CD4-positive, CD25-positive, alpha-beta regulatory T cell (primary cell): ENCODE results near the gene APLNR. TPM values are rescaled to one million over a fixed set of nuclear protein-coding genes. Genes with fewer than 3 reads are reported as not detected.

Source experiments
- ATAC-seq, 2 donors: fragments of 150-1000 bp; cut with Tn5 transposase; one replicate each; pipeline ENCODE4 v1.10.0; 2021; ENCODE audit warnings: low read depth in 2 of 2, moderate number of reproducible peaks in 2 of 2, moderate library complexity in 1 of 2
- DNase-seq, 3 donors: peaks; one replicate each; pipeline versions ENCODE4 v3.0.0 to v3.0.0-alpha.2; 2012 to 2022; ENCODE audit warnings: mixed read lengths in 1 of 3
- H3K27ac ChIP-seq: one replicate; pipeline ENCODE4 v1.7.0; 2013; ENCODE audit warnings: mild to moderate bottlenecking, low read length; ENCODE audit not compliant: insufficient read depth, poor library complexity, severe bottlenecking
- H3K27me3 ChIP-seq: one replicate; pipeline ENCODE4 v1.7.0; 2013; ENCODE audit warnings: low read length; ENCODE audit not compliant: control insufficient read depth, insufficient read depth
- H3K36me3 ChIP-seq: one replicate; pipeline ENCODE4 v1.7.0; 2013; ENCODE audit warnings: mild to moderate bottlenecking, low read length, moderate library complexity; ENCODE audit not compliant: control insufficient read depth, insufficient read depth
- H3K4me1 ChIP-seq: 2 replicates; pipeline ENCODE4 v1.7.0; 2013; ENCODE audit warnings: mild to moderate bottlenecking, low read length; ENCODE audit not compliant: insufficient read depth, control insufficient read depth, poor library complexity, severe bottlenecking
- H3K4me3 ChIP-seq: one replicate; pipeline ENCODE4 v1.7.0; 2013; ENCODE audit warnings: low read depth, mild to moderate bottlenecking, low read length, moderate library complexity
- H3K9me3 ChIP-seq, 2 experiments: 1 replicate in 1 of 2; 2 replicates in 1 of 2; pipeline ENCODE4 v1.7.0; 2013; ENCODE audit warnings: low read length in 2 of 2, mild to moderate bottlenecking in 1 of 2, moderate library complexity in 1 of 2; ENCODE audit not compliant: control insufficient read depth in 2 of 2
- H3K27ac Mint-ChIP-seq, 3 donors: one replicate each; pipeline ENCODE4 v1.8.0; 2020 to 2022; ENCODE audit warnings: mild to moderate bottlenecking in 3 of 3, mixed read lengths in 3 of 3, moderate library complexity in 2 of 3
- H3K27me3 Mint-ChIP-seq: one replicate; pipeline ENCODE4 v1.8.0; 2022; ENCODE audit warnings: mild to moderate bottlenecking, mixed read lengths
- H3K36me3 Mint-ChIP-seq: one replicate; pipeline ENCODE4 v1.8.0; 2020; ENCODE audit warnings: mixed read lengths
- H3K4me1 Mint-ChIP-seq, 4 donors: one replicate each; pipeline ENCODE4 v1.8.0; 2020 to 2022; ENCODE audit warnings: mixed read lengths in 4 of 4, mild to moderate bottlenecking in 1 of 4
- H3K4me3 Mint-ChIP-seq, 4 donors: one replicate each; pipeline ENCODE4 v1.8.0; 2020 to 2022; ENCODE audit warnings: mild to moderate bottlenecking in 4 of 4, mixed read lengths in 4 of 4, moderate library complexity in 3 of 4
- H3K9me3 Mint-ChIP-seq, 7 donors: one replicate each; pipeline ENCODE4 v1.8.0; 2020 to 2022; ENCODE audit warnings: mixed read lengths in 7 of 7, mild to moderate bottlenecking in 3 of 7, moderate library complexity in 2 of 7
- polyA plus RNA-seq, 4 donors: library from polyadenylated mRNA; unstranded; fragments of 300-500 nt; fragmentation: Illumina TruSeq; gene quantifications; one replicate each; pipeline ENCODE4 v1.2.3, GENCODE V29; 2021
- total RNA-seq: library from RNA; stranded (reverse); gene quantifications from one replicate; pipeline ENCODE4 v1.2.3, GENCODE V29; 2022

Gene APLNR
- total and polyA plus RNA-seq, 5 donors from 2014 or later, result not detected

- peaks cover 0 to 6% (median 0%) of the 10 kb centered on the region in 4 donors for H3K4me1 Mint-ChIP-seq
- DNase-seq, result peak in 2 of 3 donors; percentile 3 to 39
- peaks cover 0 to 1% (median 0%) of the 10 kb centered on the region in 7 donors for H3K9me3 Mint-ChIP-seq
- Histone ChIP-seq H3K9me3 (no peaks in the 10 kb centered on the region), H3K4me3 (no peak overlapping the region), H3K4me1 (no peaks in the 10 kb centered on the region), H3K27me3 (peaks cover 3% of the 10 kb centered on the region), H3K36me3 (no peaks in the 10 kb centered on the region), H3K27ac (no peak overlapping the region)
- no peak for ATAC-seq
- no peaks in the 10 kb centered on the region for H3K36me3 Mint-ChIP-seq
- H3K27ac Mint-ChIP-seq, result no peak overlapping the region
- H3K27me3 Mint-ChIP-seq, result peaks cover 9% of the 10 kb centered on the region
- no peak overlapping the region for H3K4me3 Mint-ChIP-seq
These were observed 12.6 kb upstream of the APLNR start for GRCh38 chr11:57249384-57250319.

- ATAC-seq (peak in 1 of 2 donors; percentile 28), DNase-seq (peak in 1 of 3 donors; percentile 23)
- peaks cover 0 to 8% (median 0%) of the 10 kb centered on the region in 4 donors for H3K4me1 Mint-ChIP-seq
- Histone ChIP-seq H3K4me1 (no peaks in the 10 kb centered on the region), H3K27me3 (peaks cover 3% of the 10 kb centered on the region), H3K36me3 (no peaks in the 10 kb centered on the region), H3K9me3 (no peaks in the 10 kb centered on the region), H3K27ac (no peak overlapping the region), H3K4me3 (no peak overlapping the region)
- no peaks in the 10 kb centered on the region for H3K36me3 Mint-ChIP-seq
- H3K27ac Mint-ChIP-seq, result no peak overlapping the region
- no peak overlapping the region for H3K4me3 Mint-ChIP-seq
- H3K9me3 Mint-ChIP-seq, result peaks cover 0 to 1% (median 0%) of the 10 kb centered on the region in 7 donors
- H3K27me3 Mint-ChIP-seq, result peaks cover 5% of the 10 kb centered on the region
These were observed 11.8 kb upstream of the APLNR start for GRCh38 chr11:57248780-57249383.

- Mint-ChIP-seq H3K36me3 (no peaks in the 10 kb centered on the region), H3K9me3 (peaks cover 0 to 1% (median 0%) of the 10 kb centered on the region in 7 donors), H3K4me3 (no peak overlapping the region), H3K27me3 (peaks cover 7% of the 10 kb centered on the region), H3K4me1 (peaks cover 0 to 8% (median 0%) of the 10 kb centered on the region in 4 donors), H3K27ac (peak overlapping the region in 1 of 3 donors; percentile 34)
- Histone ChIP-seq H3K4me3 (no peak overlapping the region), H3K9me3 (no peaks in the 10 kb centered on the region), H3K4me1 (no peaks in the 10 kb centered on the region), H3K27me3 (no peaks in the 10 kb centered on the region), H3K36me3 (no peaks in the 10 kb centered on the region), H3K27ac (no peak overlapping the region)
- no peak for ATAC-seq
- DNase-seq, result peak in 1 of 3 donors; percentile 18
These were observed 7.9 kb upstream of the APLNR start for GRCh38 chr11:57244911-57245310.

GRCh38 chr11:57241353-57241972 lies 4.4 kb upstream of the APLNR start:
- no peak for ATAC-seq
- Histone ChIP-seq H3K9me3 (no peaks in the 10 kb centered on the region), H3K36me3 (no peaks in the 10 kb centered on the region), H3K27me3 (peaks cover 2% of the 10 kb centered on the region), H3K27ac (no peak overlapping the region), H3K4me3 (no peak overlapping the region), H3K4me1 (no peaks in the 10 kb centered on the region)
- H3K4me1 Mint-ChIP-seq, result peaks cover 0 to 8% (median 0%) of the 10 kb centered on the region in 4 donors
- H3K9me3 Mint-ChIP-seq, result peaks cover 0 to 1% (median 0%) of the 10 kb centered on the region in 7 donors
- no peak overlapping the region for H3K27ac Mint-ChIP-seq
- H3K36me3 Mint-ChIP-seq, result no peaks in the 10 kb centered on the region
- peaks cover 23% of the 10 kb centered on the region for H3K27me3 Mint-ChIP-seq
- DNase-seq, result no peak
- H3K4me3 Mint-ChIP-seq, result no peak overlapping the region

GRCh38 chr11:57240757-57241156 lies 3.7 kb upstream of the APLNR start:
- peaks cover 0 to 8% (median 0%) of the 10 kb centered on the region in 4 donors for H3K4me1 Mint-ChIP-seq
- no peak overlapping the region for H3K27ac ChIP-seq
- H3K9me3 Mint-ChIP-seq, result peaks cover 0 to 1% (median 0%) of the 10 kb centered on the region in 7 donors
- no peaks in the 10 kb centered on the region for H3K36me3 Mint-ChIP-seq
- no peaks in the 10 kb centered on the region for H3K4me1 ChIP-seq
- peaks cover 2% of the 10 kb centered on the region for H3K27me3 ChIP-seq
- ATAC-seq, result no peak
- peaks cover 23% of the 10 kb centered on the region for H3K27me3 Mint-ChIP-seq
- DNase-seq, result no peak
- H3K36me3 ChIP-seq, result no peaks in the 10 kb centered on the region
- no peak overlapping the region for H3K4me3 ChIP-seq
- H3K4me3 Mint-ChIP-seq, result no peak overlapping the region
- H3K27ac Mint-ChIP-seq, result no peak overlapping the region
- H3K9me3 ChIP-seq, result no peaks in the 10 kb centered on the region

- Mint-ChIP-seq H3K4me1 (peaks cover 0 to 5% (median 0%) of the 10 kb centered on the region in 4 donors), H3K27ac (no peak overlapping the region), H3K4me3 (no peak overlapping the region), H3K36me3 (no peaks in the 10 kb centered on the region), H3K9me3 (peaks cover 0 to 1% (median 0%) of the 10 kb centered on the region in 7 donors), H3K27me3 (peaks cover 27% of the 10 kb centered on the region)
- Histone ChIP-seq H3K27ac (no peak overlapping the region), H3K9me3 (no peaks in the 10 kb centered on the region), H3K4me1 (no peaks in the 10 kb centered on the region), H3K27me3 (peaks cover 2% of the 10 kb centered on the region), H3K36me3 (no peaks in the 10 kb centered on the region), H3K4me3 (no peak overlapping the region)
- DNase-seq (no peak), ATAC-seq (no peak)
These were observed 3.0 kb upstream of the APLNR start for GRCh38 chr11:57240007-57240406.

GRCh38 chr11:57239348-57239747 lies 2.3 kb upstream of the APLNR start:
- Histone ChIP-seq H3K4me1 (no peaks in the 10 kb centered on the region), H3K4me3 (no peak overlapping the region), H3K27ac (no peak overlapping the region), H3K36me3 (no peaks in the 10 kb centered on the region), H3K9me3 (no peaks in the 10 kb centered on the region), H3K27me3 (peaks cover 2% of the 10 kb centered on the region)
- Mint-ChIP-seq H3K36me3 (no peaks in the 10 kb centered on the region), H3K4me1 (no peaks in the 10 kb centered on the region), H3K9me3 (peaks cover 0 to 1% (median 0%) of the 10 kb centered on the region in 7 donors), H3K4me3 (no peak overlapping the region), H3K27ac (no peak overlapping the region), H3K27me3 (peaks cover 31% of the 10 kb centered on the region)
- DNase-seq (no peak), ATAC-seq (no peak)
